ENCODE results near the gene C3orf33. TPM values are rescaled to one million over a fixed set of nuclear protein-coding genes. Genes with fewer than 3 reads are reported as not detected.

Gene C3orf33
- total RNA-seq, 2 donors from 2014 or later: 2.9 to 3.2 TPM

DNA sequence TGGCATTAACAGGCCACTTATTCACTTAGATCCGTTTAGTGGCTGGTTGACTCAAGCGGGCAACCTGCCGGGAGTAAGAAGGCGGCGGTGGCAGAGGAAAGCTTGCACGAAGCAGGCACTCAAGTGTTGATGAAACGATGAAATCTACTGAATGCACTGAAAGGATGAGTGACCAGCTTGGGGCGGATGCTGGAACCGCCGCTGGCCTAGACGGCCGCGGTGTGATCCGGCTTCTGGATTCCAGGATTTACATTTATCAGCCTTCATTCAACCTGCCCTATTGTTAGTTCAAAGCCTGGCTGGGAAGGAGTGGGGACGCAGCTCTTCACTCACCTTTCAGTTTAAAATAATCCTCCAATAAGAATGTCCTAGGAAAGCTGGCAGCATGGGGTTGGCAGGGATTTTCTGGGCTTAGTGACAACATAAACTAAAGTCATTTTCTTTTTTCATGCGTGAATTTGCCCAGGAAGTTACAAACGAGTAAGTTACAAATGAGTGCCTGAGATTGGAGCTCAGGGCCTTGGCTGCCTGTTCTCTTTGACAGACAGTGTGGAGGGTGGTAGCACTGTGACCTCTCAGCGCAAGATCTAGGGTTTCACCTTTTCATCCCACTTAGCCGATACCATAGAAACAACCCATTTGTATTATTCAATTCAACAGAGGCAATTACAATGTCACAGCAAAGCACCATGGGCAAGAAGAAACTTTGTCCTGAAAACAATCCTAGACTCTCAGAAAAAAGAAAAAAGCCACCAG lies 60.1 kb downstream of the C3orf33 start:
- intact Hi-C loops (cut with DNase I, micrococcal nuclease): no loop called here
- peak; percentile 62 for ATAC-seq
- DNase-seq: peak; percentile 31 to 44

DNA sequence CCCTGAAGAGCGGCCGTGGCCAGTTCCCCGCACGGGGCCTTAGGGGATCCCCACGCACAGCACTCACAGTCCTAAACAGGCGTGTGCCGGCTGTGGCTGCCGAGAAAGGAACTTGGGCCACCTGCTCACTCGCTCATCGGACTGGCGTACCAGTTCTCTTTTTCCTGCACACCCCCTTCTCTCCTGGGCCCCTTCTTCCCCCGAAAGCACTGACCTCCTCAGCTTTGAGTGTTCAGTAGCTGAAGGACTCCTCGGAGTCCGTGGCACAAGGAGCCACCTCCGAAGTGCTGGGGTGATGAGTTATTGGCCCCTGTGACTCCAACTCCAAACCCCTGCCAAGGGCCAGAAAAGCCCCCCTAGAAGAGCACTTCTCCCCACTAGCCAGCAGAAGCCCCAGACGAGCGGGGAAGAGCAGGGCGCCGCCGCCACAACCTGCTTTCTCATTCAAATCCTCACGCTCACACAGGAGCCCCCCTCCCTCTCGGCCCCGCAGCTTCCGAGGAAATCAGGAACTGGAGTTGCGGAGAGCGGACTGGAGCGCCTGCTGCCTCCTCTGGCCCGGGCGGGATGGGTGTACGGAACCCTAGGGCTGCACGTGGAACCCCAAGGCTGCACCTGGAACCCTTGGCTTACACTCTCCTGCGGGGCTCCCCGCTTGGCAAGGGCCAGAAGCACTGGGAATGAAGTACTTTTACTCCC lies 61.3 kb downstream of the C3orf33 start, which contains the start of gene PLCH1:
PLCH1 (minus strand) TSS at position 446 of the 699 bp plus-strand sequence. CDS start 40,847 bp downstream, outside the sequence.
- ATAC-seq (peak; percentile 86), DNase-seq (peak; percentile 80 to 84)
- intact Hi-C loops (cut with DNase I, micrococcal nuclease): no loop called here

DNA sequence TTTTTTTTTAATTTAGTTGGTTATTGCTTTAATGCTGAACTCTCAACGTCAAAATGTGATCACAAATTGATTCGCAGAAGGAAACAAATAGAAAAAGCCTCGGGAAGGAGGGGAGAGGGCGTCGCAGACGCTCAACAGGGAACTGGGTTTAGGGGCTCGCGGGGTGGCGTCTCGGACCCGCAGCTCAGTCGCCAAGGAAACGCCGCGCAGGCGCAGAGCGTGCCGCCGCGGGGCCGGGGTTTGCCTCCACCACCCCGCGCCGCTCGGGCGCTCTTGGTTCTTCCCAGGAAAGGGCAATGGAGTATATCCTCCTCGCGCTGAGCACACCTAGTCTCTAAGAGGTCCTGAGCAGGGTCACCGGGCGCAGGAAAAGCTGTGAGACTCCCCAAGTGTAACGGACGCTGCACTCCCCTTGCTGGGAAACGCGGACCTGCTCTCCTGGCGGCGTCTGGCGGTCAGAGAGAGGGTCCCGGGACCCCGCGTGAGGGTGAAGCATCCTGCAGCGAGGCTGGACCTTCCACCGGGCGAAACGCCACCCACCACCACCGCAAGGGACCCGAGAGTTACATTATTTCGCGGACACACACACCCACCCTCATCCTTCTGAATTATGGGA lies 62.0 kb downstream of the C3orf33 start:
- DNase-seq (peak; percentile 52 to 78), ATAC-seq (peak; percentile 76)
- intact Hi-C loops (cut with DNase I, micrococcal nuclease): no loop called here

DNA sequence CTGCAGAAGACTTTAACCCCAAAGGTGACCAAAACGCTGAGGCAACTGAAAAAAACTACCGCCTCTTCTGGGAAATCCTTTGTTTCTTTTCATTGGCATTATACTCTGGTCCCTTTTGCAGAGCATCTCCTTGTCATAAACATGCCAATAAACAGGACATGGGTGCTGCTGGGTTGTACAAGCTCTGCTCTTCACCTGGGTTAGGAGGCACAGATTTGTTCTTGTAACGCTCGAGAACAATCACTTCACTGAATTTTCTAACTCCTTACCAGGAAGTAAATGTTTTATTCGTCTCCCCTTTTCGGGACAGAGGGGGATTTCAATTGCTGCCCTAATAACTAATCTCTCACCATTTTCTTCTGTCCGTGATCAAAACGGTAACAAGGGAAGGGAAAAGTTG lies 62.5 kb downstream of the C3orf33 start:
- DNase-seq (no peak), ATAC-seq (peak; percentile 34)
- intact Hi-C loops (cut with DNase I, micrococcal nuclease): no loop called here

DNA sequence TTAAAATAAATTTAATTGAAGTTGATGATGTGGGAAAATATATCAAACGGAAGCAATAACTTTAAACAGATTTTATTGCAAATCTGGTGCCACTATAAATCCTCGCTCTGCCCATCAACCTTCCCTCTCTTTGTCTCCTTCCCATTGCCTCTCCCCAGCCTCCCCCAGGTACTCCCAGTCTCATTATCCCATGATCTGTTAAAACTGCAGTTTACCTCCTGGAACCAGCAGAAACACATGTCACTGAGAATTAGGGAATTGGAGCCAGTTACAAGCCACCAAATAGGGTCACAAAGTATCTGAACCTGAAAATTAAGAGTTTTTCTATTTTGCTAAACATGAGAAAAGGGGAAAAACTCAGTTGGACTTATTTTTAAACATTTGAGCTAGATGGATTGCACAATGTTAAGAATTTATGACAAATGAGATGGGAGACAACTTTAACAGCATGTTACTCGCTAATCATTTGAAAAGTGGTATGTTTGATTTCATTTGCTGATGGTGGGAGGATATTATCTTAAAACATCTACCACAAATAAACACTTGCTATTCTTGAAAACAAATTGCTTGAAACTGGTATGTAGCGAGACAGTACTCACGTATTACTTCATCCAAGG lies 63.6 kb downstream of the C3orf33 start:
- no peak for ATAC-seq
- DNase-seq: no peak
- intact Hi-C loops (cut with DNase I, micrococcal nuclease): no loop called here

DNA sequence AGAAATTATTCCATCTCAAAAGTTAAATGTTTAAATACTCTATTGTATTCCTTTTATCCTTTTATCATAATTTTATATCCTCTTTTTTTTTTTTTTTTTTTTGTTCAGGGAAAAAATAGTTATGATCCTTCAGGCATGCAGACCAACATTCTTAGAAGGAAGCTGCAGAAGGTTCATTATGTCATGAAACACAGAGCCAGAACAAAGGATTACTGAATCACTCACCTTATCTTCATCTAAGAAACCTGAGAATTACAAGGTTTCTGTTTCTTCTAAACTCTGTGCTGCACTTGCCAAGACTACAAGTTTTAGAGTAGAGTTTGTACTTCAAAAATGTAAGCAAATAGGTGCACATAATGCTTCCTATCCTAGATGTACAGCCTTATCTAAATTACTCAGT lies 64.5 kb downstream of the C3orf33 start:
- no peak for ATAC-seq
- intact Hi-C loops (cut with DNase I, micrococcal nuclease): no loop called here
- DNase-seq: no peak

DNA sequence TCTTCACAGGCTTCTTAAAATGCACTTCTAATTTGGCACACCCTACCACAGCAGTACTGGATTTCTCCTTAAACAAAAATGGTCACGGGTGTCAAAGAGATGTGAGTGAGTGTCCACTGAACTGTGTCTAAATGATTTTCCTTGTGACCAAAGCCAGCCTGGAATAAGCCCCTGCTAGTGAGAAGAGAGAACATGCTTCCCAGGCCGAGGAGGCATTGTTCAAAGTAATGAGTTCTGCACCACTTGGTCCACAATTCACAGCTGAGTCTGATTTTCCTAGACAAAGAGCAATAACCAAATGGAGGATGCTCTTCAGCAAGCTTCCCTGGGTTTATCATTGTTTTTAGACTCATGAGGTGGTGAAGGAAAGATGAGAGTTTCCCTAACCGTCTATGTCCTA lies 65.0 kb downstream of the C3orf33 start:
- no peak for ATAC-seq
- no peak for DNase-seq
- intact Hi-C loops (cut with DNase I, micrococcal nuclease): no loop called here

DNA sequence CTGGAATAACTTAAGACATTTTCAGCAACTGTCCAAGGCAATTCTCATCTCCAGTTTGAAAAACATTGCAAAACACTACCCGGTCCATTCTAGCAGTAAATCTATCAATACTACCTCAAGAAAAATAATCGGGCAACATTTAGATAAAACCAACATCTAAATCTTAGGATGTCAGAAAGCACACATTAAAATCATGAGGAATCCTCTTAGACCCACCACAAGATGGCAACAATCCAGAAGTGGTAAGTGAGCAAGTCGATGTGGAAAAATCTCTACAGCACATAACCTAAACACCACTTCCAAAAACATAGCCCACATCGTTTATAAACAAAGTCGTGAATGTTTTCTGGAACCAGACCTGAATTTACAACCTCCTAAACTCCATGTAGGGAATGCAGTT lies 66.9 kb downstream of the C3orf33 start:
- ATAC-seq: no peak
- intact Hi-C loops (cut with DNase I, micrococcal nuclease): no loop called here
- DNase-seq: no peak

DNA sequence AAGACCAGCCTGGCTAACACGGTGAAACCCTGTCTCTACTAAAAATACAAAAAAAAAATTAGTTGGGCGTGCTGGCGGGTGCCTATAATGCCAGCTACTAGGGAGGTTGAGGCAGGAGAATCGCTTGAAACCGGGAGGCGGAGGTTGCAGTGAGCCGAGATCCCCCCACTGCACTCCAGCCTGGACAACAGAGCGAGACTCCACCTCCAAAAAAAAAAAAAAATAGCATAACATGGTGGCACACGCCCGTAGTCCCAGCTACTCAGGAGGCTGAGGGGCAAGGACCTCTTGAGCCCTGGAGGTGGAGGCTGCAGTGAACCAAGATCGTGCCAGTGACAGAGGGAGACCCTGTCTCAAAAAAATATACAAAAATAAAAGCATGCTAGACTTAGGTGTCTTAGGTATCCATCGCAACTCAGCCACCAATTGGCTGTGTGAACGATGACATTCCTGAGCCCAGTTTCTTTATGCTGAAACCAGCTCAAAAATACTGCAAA lies 67.5 kb downstream of the C3orf33 start:
- DNase-seq: no peak
- intact Hi-C loops (cut with DNase I, micrococcal nuclease): no loop called here
- ATAC-seq: no peak

DNA sequence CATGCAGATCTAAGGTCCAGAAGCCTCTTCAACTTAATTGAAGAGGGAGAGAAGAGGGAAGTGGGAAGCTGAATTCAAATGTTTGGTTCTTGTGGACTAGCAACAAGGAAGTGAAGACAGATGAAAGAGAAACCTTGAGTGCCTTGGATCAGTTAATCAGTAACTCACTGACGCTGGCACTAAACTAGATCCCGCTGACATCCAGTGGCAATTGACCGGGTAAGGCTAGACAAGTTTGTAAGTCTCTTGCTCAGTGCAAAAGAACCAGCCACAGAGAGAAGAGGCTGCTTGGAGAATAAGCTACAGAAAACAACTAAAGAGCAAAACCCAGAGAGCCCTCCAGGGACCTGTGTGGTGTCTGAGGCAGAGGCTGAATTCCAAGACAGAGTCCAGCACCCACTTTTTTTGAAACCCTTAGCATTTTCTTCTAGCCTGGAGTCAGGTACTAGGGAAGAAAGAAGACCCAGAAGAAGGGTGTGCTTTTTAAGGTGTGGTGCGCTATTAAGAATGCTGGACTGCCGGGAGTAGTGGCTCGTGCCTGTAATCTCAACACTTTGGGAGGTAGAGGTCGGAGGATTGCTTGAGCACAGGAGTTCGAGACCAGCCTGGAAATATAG lies 68.1 kb downstream of the C3orf33 start:
- ATAC-seq (peak; percentile 96), DNase-seq (peak; percentile 56 to 78)
- intact Hi-C loops (cut with DNase I, micrococcal nuclease): no loop called here

DNA sequence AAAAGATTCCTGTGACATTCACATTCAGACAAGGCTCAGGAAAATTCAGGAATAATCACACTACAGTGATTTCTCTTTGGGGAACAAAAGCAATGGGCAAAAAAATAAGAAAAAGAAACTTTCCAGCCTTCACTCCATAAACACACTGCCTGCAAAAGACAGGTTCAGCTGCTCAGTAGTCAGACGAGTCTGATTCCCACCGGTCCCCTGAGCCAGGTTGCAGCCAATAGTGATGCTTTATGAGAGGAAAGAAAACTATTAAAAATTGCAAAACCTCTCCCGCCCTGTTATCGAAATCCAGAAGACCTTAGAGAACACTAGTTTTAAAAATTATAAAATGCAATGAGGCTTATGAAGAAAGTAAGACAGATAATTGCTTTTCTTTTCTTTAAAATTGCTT lies 69.7 kb downstream of the C3orf33 start:
- DNase-seq (no peak), ATAC-seq (no peak)
- intact Hi-C loops (cut with DNase I, micrococcal nuclease): no loop called here

DNA sequence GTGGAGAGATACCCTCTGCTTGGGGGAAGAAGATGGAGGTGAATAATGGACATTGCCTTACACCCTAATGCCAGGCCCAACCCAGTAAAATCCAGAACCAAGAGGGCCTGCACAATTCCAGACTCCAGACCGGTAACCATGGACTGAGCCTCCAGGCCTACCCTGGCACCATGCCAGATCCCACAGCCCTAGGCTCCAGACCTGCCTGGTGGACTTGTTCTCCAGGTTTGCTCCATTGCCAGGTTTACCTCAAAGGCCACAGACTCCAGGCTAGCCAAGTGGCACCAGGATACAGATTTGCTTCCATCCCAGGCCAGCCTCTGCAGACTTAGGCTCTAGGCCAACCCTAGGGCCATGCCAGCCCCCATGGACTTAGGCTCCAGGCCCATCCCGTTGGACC lies 75.2 kb downstream of the C3orf33 start:
- intact Hi-C loops (cut with DNase I, micrococcal nuclease): no loop called here
- DNase-seq: no peak
- ATAC-seq: no peak

DNA sequence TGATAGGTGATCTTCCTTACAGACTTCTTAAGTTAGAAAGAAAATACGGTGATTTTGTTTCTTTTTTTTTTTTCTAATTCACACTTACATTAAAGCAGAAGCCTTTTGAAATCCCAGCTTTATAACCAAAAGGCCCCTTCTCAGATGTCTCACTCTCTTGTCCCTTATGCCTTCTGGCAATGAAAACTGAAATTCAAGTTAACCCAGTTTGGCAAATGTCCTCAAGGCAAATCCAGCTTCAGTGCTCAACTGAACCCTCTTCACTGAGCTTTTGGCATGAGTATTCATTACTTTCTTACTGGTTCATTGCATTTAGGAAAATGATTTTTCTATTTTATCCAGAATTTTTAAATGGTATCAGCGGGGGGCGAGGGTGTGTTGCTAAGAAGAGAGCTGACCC lies 78.2 kb downstream of the C3orf33 start:
- intact Hi-C loops (cut with DNase I, micrococcal nuclease): no loop called here
- no peak for DNase-seq
- ATAC-seq: no peak

DNA sequence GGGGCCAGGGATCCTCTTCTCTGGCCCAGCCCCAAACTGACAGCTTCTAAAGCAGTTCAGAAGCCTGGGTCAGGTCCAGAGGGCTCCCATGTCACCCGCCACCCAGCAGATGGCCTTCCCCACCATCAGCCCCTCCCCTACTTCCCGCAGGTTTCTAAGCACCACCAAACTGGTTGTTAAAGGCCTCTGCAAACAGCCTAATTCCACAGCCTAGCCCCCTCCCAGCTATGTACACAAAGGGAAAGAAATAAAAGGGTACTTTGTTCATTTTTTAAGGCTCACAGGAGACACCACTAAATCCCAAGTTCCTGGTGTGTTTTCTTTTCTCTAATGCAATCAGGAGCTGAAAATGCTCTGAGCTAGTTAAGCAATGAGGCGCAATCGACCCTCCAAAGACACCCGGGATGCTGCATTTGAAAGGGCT lies 91.8 kb downstream of the C3orf33 start:
- ATAC-seq: peak; percentile 75
- intact Hi-C loops (cut with DNase I, micrococcal nuclease): no loop called here
- peak in 1 of 2 donors; percentile 26 for DNase-seq

Other genes starting within 250 kb of the C3orf33 start
- gene PLCH1, start 61.2 kb downstream of the C3orf33 start, total RNA-seq: 1 to 10 TPM; 7.1 to 8.5 TPM
- 10 to 100 TPM; 27.3 to 29.6 TPM for gene SLC33A1, start 48.1 kb upstream of the C3orf33 start, total RNA-seq
- 10 to 100 TPM; 37.0 to 39.6 TPM for gene GMPS, start 64.4 kb upstream of the C3orf33 start, total RNA-seq

Data from left colon (tissue), 2 donors.